CD14-positive monocyte (primary cell): ENCODE data around the gene HYI. TPM values are rescaled to one million over a fixed set of nuclear protein-coding genes. Genes with fewer than 3 reads are reported as not detected.
A peak's percentile ranks its signal among the peaks of the same experiment; 100 is the strongest.
"Not testable (repeated sequence)": the region's sequence is repeated elsewhere in the genome, so short reads cannot be mapped to it uniquely, and the experiment has no call there.

Experiments
- DNase-seq, 3 donors: peaks; one replicate each; pipeline ENCODE4 v3.0.0-alpha.2; 2011 to 2022
- H2AFZ ChIP-seq: 2 replicates; pipeline ENCODE4 v1.6.0; 2012; ENCODE audit warnings: mild to moderate bottlenecking, low read depth, low read length, inconsistent platforms; ENCODE audit not compliant: insufficient read depth, poor library complexity, severe bottlenecking
- H3K27ac ChIP-seq, 2 donors: 1 replicate in 1 of 2; 2 replicates in 1 of 2; pipeline ENCODE4 v1.5.1; 2012 to 2013; ENCODE audit warnings: low read length in 2 of 2, control low read depth in 1 of 2, inconsistent platforms in 1 of 2, low read depth in 1 of 2, mild to moderate bottlenecking in 1 of 2
- H3K27me3 ChIP-seq, 2 donors: one replicate each; pipeline versions ENCODE4 v1.6.0 to v1.6.1; 2011 to 2013; ENCODE audit warnings: low read length in 2 of 2; ENCODE audit not compliant: control insufficient read depth in 2 of 2, insufficient read depth in 2 of 2
- H3K36me3 ChIP-seq, 2 donors: replicated peaks in 1 of 2; 1 replicate in 1 of 2; 2 replicates in 1 of 2; pipeline versions ENCODE4 v1.5.1 to v1.6.1; 2012 to 2013; ENCODE audit warnings: low read length in 2 of 2, control low read depth in 1 of 2, inconsistent platforms in 1 of 2, mild to moderate bottlenecking in 1 of 2; ENCODE audit not compliant: insufficient read depth in 2 of 2, control insufficient read depth in 1 of 2
- H3K4me1 ChIP-seq, 2 donors: 1 replicate in 1 of 2; 2 replicates in 1 of 2; pipeline versions ENCODE4 v1.5.1 to v1.6.1; 2012 to 2013; ENCODE audit warnings: low read length in 2 of 2, control low read depth in 1 of 2, inconsistent platforms in 1 of 2, mild to moderate bottlenecking in 1 of 2, moderate library complexity in 1 of 2; ENCODE audit not compliant: insufficient read depth in 2 of 2, control insufficient read depth in 1 of 2
- H3K4me2 ChIP-seq: replicated peaks from 2 replicates; pipeline ENCODE3; 2012; ENCODE audit warnings: low read length, moderate library complexity, mild to moderate bottlenecking; ENCODE audit not compliant: poor library complexity, severe bottlenecking; ENCODE audit errors: extremely low read depth
- H3K4me3 ChIP-seq, 3 experiments: fragments of 200-600 bp in 1 of 3; sonication (generic) in 1 of 3; replicated peaks in 1 of 3; 1 replicate in 2 of 3; 2 replicates in 1 of 3; pipeline ENCODE4 v1.5.1; 2011 to 2013; ENCODE audit warnings: low read length in 3 of 3, mild to moderate bottlenecking in 3 of 3, control low read depth in 2 of 3, low read depth in 2 of 3, inconsistent platforms in 1 of 3, moderate library complexity in 1 of 3
- H3K79me2 ChIP-seq: 2 replicates; pipeline ENCODE4 v1.6.0; 2012; ENCODE audit warnings: mild to moderate bottlenecking, control low read depth, inconsistent platforms, low read length, moderate library complexity; ENCODE audit not compliant: insufficient read depth
- H3K9ac ChIP-seq: 2 replicates; pipeline ENCODE4 v1.6.0; 2017; ENCODE audit warnings: low read length, mild to moderate bottlenecking; ENCODE audit not compliant: insufficient read depth, poor library complexity, severe bottlenecking
- H3K9me3 ChIP-seq, 2 donors: replicated peaks in 1 of 2; 1 replicate in 1 of 2; 2 replicates in 1 of 2; pipeline versions ENCODE4 v1.5.1 to v1.6.1; 2012 to 2013; ENCODE audit warnings: low read length in 2 of 2, control low read depth in 1 of 2; ENCODE audit not compliant: control insufficient read depth in 1 of 2, insufficient read depth in 1 of 2
- H4K20me1 ChIP-seq: 2 replicates; pipeline ENCODE4 v1.6.0; 2012; ENCODE audit warnings: mild to moderate bottlenecking, low read length, control low read depth, moderate library complexity; ENCODE audit not compliant: insufficient read depth
- H3K27ac Mint-ChIP-seq, 7 donors: one replicate each; pipeline ENCODE4 v1.8.0; 2020; ENCODE audit warnings: mild to moderate bottlenecking in 7 of 7, mixed read lengths in 7 of 7, moderate library complexity in 6 of 7, inconsistent platforms in 2 of 7
- H3K27me3 Mint-ChIP-seq, 3 donors: one replicate each; pipeline ENCODE4 v1.8.0; 2021 to 2022; ENCODE audit warnings: low read depth in 3 of 3, mild to moderate bottlenecking in 3 of 3, mixed read lengths in 3 of 3, moderate library complexity in 3 of 3, inconsistent platforms in 1 of 3
- H3K36me3 Mint-ChIP-seq, 2 donors: one replicate each; pipeline ENCODE4 v1.8.0; 2020; ENCODE audit warnings: mixed read lengths in 2 of 2, inconsistent platforms in 1 of 2, mild to moderate bottlenecking in 1 of 2
- H3K4me1 Mint-ChIP-seq: one replicate; pipeline ENCODE4 v1.8.0; 2020; ENCODE audit warnings: mild to moderate bottlenecking, mixed read lengths
- H3K4me3 Mint-ChIP-seq, 2 donors: one replicate each; pipeline ENCODE4 v1.8.0; 2020; ENCODE audit warnings: mild to moderate bottlenecking in 2 of 2, mixed read lengths in 2 of 2, moderate library complexity in 1 of 2
- H3K9me3 Mint-ChIP-seq, 7 donors: one replicate each; pipeline ENCODE4 v1.8.0; 2020 to 2022; ENCODE audit warnings: mixed read lengths in 7 of 7, mild to moderate bottlenecking in 6 of 7, moderate library complexity in 6 of 7, inconsistent platforms in 2 of 7
- CTCF ChIP-seq: fragments of 200-600 bp; IDR thresholded peaks from one replicate; pipeline ENCODE4 v1.8.0; 2022; ENCODE audit warnings: antibody characterized with exemption, mild to moderate bottlenecking
- WGBS: methylation state at CpG from one replicate; pipeline ENCODE4 v1.1.5; 2013; ENCODE audit warnings: missing lambda C conversion rate; ENCODE audit not compliant: insufficient coverage; 5-methylcytosine and 5-hydroxymethylcytosine counted together
- intact Hi-C, 2 donors: fragments of 100-400 bp; cut with micrococcal nuclease; formaldehyde crosslinking; loops; one replicate each; pipeline versions ENCODE4 v1.15.0 to v1.15.1; 2023
- polyA plus RNA-seq, 3 donors: library from polyadenylated mRNA; depleted of rRNA in 1 of 3; unstranded in 2 of 3; stranded (reverse) in 1 of 3; fragments of 300-500 nt in 2 of 3; fragments of >200 nt in 1 of 3; fragmentation: Illumina TruSeq in 2 of 3; gene quantifications; 1 replicate in 2 of 3; 2 replicates in 1 of 3; pipeline ENCODE4 v1.2.3, GENCODE V29; 2012 to 2021

The HYI gene
- polyA plus RNA-seq, 3 donors, result 0.74 to 7.2 (median 1.6) TPM

- Histone ChIP-seq H3K27ac (no peak overlapping the region), H3K9me3 (no peaks in the 10 kb centered on the region), H2AFZ (no peak overlapping the region), H3K4me1 (no peaks in the 10 kb centered on the region), H3K4me2 (no peak overlapping the region), H3K9ac (no peak overlapping the region), H3K79me2 (no peaks in the 10 kb centered on the region), H3K27me3 (no peaks in the 10 kb centered on the region), H3K4me3 (no peak overlapping the region), H3K36me3 (no peaks in the 10 kb centered on the region), H4K20me1 (no peaks in the 10 kb centered on the region)
- Mint-ChIP-seq H3K27me3 (peaks cover 1 to 7% (median 3%) of the 10 kb centered on the region in 3 donors), H3K27ac (no peak overlapping the region), H3K4me1 (peaks cover 9% of the 10 kb centered on the region), H3K4me3 (no peak overlapping the region), H3K36me3 (no peaks in the 10 kb centered on the region), H3K9me3 (peaks cover 0 to 3% (median 0%) of the 10 kb centered on the region in 7 donors)
- intact Hi-C loops, result no loop called here
- no peak for DNase-seq
- TF ChIP-seq CTCF, result no peak
- WGBS, result 100% methylated on average over 1 of the region's 1 CpG
Observed at GRCh38 chr1:43477716-43478115, 24.0 kb upstream of the HYI start.

GRCh38 chr1:43475611-43476401, 22.1 kb upstream of the HYI start:
- H3K79me2 ChIP-seq, H3K4me3 Mint-ChIP-seq, H3K27ac ChIP-seq, H3K27me3 Mint-ChIP-seq, intact Hi-C loops, H3K4me1 ChIP-seq, H2AFZ ChIP-seq, H3K36me3 Mint-ChIP-seq, H3K9ac ChIP-seq, H3K4me2 ChIP-seq, H3K27me3 ChIP-seq, H3K36me3 ChIP-seq, H3K9me3 ChIP-seq, H3K9me3 Mint-ChIP-seq, H3K4me3 ChIP-seq, H3K4me1 Mint-ChIP-seq, H4K20me1 ChIP-seq: not testable (repeated sequence)
- 90% methylated on average over 3 of the region's 10 CpGs for WGBS
- peak in 1 of 3 donors; percentile 42 for DNase-seq
- peak overlapping the region in 1 of 7 donors; percentile 19 for H3K27ac Mint-ChIP-seq
